Islet precursor cell (in vitro differentiated cells): ENCODE data around the gene KAT8.
A peak's percentile ranks its signal among the peaks of the same experiment; 100 is the strongest.
"Not testable (repeated sequence)": the region's sequence is repeated elsewhere in the genome, so short reads cannot be mapped to it uniquely, and the experiment has no call there.

Experiments
- DNase-seq: peaks from one replicate; pipeline ENCODE4 v3.0.0-alpha.2; 2018

The KAT8 gene

DNA sequence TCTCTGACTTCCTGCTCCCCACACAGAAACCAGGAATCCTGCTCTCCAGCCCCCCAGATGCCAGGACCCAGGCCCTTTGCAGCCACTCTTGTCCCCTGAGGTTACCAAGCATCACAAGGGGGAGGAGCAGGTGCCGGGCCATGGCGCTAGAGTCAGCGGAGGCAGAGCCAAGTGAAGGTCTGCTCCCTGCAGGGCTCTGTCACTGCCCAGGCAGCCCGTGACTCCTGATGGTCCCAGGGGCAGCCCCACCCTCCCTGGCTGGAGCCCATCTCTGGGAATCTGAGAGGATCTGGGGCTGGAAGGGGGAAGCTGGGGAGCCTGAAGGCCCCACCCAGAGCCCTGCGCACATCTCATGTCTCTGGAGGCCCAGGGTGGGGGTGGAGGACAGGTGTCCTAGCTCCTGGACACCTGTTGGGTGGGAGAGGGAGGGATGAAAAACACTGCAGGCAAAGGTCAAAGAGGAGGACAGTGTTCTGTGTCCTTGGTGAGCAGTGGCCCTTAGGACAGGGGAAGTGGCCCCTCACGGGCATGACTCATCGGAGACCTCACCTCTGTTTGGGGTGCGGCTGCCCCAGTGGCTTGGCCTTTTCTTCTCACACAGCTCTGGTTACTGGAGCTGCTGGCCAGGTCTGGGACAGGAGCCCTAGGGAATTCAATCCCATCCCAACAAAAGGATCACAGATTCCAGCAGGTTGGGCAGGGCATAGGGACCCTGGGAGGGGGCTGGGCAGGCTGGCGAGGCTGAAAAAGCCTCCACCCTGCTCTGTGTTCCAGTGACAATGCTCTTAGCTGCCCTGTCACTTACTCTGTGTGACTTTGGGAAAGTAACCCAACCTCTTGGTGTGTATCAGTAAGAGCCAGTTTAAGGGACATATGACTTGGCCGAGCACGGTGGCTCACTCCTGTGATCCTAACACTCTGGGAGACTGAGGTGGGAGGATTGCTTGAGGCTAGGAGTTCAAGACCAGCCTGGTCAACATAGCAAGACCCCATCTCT lies 32.7 kb downstream of the KAT8 start, which contains the start of gene PRSS36:
Gene PRSS36 (minus strand): TSS at position 173 of the 997 bp plus-strand sequence. CDS start 31 bp downstream, at position 142.
- peak; percentile 54 for DNase-seq

DNA sequence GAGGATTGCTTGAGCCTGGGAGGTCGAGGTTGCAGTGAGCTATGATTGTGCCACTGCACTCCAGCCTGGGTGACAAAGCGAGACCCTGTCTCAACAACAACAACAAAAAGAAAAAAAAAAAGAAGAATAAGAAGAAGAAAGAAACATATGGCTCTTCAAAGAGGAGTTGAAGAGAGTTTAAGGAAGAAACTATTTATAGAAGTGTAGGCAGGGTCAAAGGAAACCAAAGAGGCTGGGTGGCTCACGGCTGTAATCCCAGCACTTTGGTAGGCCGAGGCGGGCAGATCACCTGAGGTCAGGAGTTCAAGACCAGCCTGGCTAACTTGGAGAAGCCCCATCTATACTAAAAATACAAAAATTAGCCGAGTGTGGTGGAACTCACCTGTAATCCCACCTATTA lies 33.5 kb downstream of the KAT8 start:
- not testable (repeated sequence) for DNase-seq

DNA sequence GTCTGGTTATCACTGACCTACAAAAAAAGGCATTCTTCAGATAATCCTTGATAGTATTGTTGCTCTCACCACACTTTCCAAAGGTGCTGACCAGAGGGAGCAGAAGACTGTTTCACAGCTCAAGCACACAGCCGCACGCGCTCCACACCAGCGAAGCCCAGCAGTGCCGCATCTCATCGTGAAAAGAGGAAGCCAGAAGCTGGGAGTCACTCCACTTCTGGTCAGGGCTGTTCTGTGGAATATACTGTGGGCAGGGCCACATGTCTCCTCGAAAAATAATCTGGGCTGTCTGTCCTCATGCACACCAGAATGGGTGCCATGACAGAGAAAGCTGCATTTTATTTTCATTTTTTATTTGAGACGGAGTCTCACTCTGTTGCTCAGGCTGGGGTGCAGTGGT lies 39.7 kb downstream of the KAT8 start:
- no peak for DNase-seq

DNA sequence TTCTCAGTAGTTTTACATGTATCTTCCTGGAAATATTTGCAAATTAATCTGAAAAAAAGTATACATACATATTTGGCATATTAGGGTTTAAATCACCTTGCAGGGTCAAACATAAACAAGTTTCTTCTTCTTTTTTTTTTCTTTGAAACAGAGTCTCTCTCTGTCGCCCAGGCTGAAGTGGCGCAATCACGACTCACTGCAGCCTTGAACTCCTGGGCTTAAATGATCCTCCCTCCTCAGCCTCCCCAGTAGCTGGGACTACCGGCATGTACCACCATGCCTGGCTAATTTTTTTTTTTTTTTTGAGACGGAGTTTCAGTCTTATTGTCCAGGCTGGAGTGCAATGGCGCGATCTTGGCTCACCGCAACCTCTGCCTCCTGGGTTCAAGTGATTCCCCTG lies 49.9 kb downstream of the KAT8 start:
- no peak for DNase-seq

DNA sequence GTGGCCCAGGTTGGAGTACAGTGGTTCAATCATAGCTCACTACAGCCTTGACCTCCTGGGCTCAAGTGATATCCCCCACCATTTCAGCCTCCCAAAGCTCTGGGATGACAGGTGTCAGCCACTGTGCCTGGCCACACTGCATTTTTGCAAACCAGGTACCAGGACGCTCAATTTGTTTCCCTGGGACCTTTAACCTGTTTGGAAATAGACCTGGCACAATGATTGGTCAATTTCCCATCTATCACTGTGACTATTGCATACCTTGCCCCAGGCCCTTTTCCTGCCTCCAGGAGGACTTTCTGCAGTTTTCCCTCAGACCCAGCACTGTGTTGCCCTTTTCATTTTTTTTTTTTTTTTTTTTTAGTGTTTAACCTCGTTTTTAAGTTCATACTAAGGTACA lies 51.4 kb downstream of the KAT8 start:
- DNase-seq: peak; percentile 62

DNA sequence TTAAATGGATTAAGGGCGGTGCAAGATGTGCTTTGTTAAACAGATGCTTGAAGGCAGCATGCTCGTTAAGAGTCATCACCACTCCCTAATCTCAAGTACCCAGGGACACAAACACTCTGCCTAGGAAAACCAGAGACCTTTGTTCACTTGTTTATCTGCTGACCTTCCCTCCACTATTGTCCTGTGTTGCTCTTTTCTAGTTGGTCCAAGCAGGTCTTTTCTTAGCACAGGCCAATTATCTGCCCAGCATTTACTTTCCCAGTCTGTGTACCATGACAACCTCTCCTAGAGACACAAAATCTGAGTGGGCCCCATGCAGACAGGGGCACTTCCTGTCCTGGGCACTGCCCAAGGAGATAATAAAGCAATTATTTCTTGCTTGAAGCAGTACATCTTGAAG lies 52.6 kb downstream of the KAT8 start:
- DNase-seq: not testable (repeated sequence)

DNA sequence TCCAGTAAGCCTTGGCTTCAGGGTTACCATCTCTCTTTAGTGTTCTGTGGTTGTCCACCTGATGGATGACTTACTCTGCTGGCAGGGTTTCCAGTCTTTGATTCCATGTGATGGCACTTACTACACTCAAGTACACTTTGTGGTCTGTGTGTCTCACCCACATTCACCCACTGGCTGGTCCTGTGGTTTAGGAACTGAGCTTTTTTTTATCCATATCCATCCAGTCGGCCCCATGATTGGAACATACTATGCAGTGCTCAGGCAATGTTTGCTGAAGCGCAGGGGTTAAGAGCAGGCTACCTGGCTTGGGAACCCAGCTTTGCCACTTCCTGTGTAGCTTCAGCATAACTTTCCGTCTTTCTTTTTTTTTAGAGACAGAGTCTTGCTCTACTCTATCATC lies 59.7 kb downstream of the KAT8 start:
- no peak for DNase-seq

DNA sequence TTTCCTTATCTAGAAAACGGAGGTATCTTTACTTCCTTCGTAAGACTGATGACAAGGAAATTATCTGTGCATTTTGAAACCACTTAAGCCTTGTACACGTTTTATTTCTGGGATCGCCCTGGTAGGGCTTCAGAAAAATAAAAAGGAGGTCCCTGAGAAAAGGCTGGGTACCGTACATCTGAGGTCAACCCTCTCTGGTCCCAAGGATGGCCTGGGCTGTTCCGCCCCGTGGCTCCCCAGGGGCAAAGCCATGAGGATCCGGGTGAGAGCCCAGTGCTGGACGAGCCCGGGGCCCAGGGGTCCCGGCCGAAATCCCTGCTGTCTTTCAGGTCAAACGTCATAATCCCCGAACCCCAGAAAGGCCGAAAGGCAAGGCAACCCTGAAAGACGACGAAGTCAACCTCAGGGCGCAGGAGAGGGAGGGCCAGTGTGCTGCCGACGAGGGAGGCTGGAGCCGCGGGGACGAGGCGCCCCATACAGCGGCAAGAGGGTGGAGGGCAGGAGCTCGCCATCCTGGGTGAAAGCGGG lies 61.8 kb downstream of the KAT8 start:
- DNase-seq: no peak

DNA sequence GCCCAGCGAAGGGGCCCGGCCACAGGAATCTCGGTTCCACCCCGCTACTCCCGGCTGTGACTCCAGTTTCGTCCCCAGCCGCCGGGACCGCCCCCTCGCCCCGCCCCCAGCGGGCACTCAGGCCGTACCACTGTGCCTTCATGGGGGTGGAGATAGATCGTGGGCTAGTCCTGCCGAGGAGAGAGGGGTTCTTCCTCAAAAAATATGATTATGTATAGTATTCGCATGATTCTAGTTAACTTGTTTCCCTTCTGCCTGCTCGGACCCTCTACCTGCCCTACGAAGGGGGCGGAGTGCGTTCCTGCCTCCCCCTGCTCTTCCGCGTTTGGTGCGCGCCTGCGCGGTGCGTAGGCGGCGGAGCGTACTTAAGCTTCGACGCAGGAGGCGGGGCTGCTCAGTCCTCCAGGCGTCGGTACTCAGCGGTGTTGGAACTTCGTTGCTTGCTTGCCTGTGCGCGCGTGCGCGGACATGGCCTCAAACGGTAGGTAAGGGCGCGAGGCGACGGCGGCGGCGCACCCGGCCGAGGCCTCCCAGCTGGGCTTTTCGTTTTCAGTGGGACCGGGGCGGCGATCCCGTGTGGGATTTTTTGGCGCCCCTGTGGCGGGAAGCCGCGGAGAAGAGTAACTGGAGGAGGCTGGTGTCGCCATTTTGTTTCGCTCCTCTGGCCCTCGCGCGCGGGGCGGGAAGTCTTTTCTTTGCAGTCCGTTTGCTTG lies 62.4 kb downstream of the KAT8 start, which contains the start of gene FUS:
Gene FUS (plus strand): TSS at position 393 of the 713 bp plus-strand sequence. CDS start 76 bp downstream, at position 469.
- DNase-seq: peak; percentile 91
